Superior temporal gyrus (tissue), 1 donor: Measurements from ENCODE around the gene C2orf81.
"Not testable (repeated sequence)": the region's sequence is repeated elsewhere in the genome, so short reads cannot be mapped to it uniquely, and the experiment has no call there.

ENCODE experiments used
- DNase-seq: peaks from one replicate; pipeline ENCODE4 v3.0.0-alpha.2; 2016; ENCODE audit errors: extremely low spot score

Gene C2orf81

DNA sequence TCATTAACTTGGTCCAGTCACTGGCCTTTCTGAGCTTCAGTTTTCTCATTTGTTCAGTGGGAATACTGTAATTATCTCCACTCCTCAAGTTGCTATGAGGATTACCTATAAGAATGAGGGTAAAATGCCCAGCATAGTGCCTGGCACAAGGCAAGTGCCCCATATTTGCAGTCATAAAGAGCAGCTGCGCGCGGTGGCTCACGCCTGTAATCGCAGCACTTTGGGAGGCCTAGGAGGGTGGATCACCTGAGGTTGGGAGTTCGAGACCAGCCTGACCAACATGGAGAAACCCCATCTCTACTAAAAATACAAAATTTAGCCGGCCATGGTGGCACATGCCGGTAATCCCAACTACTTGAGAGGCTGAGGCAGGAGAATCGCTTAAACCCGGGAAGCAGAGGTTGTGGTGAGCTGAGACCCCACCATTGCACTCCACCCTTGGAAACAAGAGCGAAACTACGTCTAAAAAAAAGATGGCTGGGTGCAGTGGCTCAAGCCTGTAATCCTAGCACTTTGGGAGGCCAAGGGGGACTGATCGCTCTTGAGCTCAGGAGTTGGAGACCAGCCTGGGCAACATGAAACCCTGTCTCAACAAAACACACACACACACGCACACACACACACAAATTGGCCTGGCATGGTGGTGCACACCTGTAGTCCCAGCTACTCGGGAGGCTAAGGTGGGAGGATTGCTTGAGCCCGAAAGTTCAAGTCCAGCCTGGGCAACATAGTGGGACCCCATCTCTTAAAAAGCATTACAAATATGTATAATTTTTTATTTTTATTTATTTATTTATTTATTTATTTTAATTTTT, 21.3 kb upstream of the C2orf81 start:
- not testable (repeated sequence) for DNase-seq

DNA sequence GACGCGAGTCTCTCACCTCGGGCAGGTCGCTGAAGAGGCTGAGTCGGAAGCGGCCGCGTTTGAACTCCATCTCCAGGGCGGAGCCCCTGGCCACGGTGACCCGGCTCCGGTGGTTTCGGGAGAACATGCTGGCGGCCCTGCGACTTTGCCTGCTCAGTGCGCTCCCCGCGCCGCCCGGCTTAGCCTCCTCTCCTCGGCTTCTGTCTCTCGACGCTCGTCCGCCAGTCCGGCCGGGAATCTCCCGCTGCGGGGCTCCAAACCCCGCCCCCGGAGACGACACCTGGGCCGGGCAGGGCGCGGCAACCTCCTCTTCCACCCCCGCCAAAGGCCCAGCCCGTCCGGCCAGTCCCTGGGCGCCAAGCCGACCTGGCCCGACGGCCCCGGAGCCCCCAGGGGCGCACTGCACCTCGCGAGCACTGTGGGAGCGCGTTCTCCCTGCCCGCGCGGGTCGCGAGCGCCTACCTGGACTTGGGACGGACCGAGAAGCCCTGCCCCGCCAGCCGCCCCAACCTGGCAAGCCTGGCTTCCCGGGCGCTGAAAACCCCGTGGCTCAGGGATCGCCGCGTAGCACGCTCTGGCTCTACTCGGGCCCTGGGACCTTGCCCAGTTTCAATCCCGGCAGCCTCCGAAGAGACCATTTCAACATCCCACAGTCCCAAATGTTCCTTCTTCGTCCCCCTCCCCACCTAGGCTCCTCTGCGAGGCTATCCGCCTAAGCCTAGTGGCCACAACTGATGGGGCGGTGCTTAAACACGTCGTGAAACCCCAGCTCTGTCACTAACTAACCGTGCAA, 20.5 kb upstream of the C2orf81 start, which contains the start of gene RTKN:
Gene RTKN (minus strand): TSS at position 248 of the 793 bp plus-strand sequence. CDS start 121 bp downstream, at position 127.
- no peak for DNase-seq

DNA sequence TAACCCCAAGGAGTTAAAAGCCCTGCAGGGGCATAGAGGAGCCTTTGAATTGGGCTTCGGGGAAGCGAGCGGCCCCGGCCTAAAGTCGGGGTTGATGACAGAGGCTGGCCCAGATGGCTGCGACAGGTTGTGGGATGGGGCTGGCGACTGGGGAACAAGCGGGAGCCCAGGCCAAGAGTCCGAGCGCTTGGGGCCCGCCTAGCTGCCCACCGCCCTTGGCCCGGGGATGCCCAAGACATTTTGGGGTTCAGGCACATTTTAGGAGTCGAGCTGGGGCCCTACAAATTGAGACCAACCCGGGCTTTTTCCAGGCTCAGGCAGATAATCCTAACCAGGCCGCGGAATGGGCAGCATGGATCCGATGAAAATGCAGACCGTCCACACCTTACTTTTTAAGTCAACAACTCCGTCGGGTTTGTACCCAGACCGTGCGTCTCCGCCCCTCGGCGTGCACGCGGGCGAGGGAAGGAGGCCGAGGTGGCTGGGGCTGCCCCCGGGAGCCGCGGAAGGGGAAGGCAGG, 19.8 kb upstream of the C2orf81 start:
- no peak for DNase-seq

DNA sequence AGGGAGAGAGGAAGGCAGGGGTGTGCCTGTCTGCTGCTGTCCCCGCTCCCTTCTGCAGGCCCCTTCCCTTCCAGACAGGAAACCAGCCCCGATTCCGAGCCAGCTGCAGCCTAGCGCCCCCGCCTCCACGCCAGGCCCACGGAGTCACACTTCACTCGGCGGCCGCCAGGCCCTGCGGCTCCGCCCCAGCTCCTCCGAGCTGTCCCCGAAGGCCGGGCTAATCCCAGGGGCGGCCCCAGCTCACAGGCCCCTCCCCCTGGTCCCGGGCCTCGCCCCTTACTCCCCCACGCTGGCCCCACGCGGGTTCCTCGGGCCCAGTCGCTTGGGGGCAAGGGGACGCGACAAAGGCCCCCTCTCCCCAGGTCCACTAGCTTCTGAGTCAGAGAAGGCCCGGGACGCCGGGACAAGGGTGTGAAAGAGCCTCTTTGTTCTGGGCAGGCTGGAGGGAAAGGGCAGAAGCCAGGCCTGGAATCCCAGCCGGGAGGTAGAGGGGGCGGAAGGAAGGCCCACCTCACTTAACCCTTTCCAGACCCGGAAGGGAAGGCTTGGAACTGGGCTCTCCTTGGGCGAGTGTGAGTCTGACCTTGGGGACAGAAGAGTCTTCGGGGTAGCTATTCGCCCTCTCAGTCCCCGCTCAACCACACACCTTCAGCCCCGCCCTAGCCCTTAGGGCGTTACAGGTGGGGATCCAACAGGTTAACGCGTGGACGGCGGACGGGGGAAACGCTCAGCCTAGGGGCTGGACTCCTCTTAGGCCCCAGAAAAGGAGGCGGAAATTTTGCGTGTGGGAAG, 19.2 kb upstream of the C2orf81 start:
- DNase-seq = peak; percentile 88

DNA sequence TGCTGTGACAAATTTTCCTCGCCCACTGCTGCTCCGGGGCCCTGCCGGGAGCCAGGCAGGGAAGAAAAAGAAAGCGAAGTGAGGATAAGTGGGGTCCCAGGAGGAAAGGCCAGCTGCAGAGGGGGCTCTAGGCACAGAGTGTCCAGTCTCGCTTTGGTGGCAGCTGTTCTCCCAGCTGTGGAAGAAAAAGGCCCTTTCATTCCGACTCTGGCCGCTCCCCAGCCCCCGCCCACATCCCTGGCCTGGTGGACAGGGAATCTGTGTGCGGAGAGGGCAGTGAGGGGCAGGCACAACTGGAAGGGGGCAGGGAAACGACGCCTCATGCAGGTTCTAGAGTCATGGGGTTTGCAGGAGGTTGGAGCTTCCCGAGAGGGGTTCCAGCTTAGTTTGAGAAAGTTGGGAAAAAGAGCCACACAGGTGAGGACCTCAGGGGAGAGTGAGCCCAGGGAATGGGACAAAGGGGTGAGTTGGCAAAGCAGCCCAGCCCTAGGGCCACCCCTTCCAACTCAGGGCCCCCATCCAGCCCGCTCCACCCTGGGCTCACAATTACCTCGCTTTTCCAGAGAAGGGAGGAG, 18.5 kb upstream of the C2orf81 start:
- peak; percentile 93 for DNase-seq

DNA sequence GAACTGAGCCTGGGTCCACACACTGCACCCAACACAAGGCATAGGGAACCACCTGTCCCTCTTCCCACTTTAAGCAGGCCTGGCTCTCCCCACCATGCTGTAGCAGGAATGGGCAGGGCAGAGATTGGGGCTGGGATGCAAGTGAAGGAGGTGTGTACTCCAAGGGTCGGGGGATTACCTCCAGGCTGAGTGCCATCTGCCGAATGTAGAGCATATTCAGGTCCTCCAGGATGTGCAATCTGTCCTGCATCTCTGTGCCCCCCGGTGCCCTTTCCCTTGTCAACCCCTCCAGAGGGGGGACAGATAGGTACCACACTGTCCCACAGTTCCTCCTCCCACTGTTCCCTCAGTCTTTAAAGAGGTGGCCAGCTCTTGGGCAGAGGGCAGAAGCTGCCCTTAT, 18.0 kb upstream of the C2orf81 start:
- no peak for DNase-seq

DNA sequence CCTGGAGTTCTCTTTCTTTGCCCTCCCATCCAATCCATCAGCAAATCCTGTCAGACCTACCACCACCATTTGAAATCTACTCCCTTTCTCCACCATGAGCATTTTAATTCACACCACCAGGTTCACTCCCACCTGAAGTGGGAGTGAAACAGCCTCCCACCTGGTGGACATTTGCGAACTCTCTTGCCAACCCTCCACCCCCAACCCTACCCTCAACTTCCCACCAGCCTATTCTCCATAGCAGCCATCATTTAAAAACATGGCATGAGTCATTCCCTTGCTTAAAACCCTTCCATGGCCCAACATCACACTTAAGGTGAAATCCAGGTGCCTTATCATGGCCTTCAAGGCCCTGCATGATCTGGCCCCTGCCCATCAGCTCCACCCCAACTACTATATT, 16.8 kb upstream of the C2orf81 start:
- no peak for DNase-seq

DNA sequence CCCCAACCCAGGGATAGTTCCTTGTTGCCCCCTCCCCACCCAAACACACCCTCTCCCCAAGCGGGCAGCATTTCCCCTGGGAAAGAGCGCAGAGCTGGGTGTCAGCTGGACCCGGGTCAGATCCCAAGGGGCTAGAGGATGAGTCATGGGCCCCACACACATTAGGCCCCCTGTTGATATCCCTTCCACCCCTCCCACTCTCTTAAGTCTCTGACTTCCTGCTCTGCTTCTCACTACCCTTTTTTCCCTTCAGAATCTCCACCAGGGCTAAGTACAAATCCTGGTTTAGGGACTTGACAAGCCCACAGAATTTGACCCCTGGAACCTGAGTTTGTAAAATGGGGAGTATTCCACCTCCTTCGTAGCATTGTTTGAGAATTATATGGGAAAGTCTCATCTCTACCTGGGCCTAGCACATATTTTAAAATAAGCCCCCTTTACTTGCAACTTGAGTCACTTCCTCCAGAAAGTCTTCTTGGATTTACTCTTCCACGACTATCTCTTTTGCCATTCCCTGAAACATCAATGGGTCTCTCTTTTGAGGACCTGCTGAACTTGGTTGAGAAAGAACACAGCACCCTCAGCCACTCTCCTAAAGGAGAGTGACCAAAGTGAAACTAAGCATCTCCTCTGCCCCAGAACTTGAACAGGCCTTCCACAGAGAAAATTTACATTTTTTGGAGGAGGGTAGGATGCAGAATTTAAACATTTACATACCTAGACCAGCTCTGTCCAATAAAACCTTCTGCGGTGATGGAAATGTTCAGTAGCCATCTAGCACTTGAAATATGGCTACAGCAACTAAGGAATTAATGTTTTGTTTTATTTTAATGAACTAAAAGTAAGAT, 15.7 kb upstream of the C2orf81 start:
- DNase-seq = no peak

DNA sequence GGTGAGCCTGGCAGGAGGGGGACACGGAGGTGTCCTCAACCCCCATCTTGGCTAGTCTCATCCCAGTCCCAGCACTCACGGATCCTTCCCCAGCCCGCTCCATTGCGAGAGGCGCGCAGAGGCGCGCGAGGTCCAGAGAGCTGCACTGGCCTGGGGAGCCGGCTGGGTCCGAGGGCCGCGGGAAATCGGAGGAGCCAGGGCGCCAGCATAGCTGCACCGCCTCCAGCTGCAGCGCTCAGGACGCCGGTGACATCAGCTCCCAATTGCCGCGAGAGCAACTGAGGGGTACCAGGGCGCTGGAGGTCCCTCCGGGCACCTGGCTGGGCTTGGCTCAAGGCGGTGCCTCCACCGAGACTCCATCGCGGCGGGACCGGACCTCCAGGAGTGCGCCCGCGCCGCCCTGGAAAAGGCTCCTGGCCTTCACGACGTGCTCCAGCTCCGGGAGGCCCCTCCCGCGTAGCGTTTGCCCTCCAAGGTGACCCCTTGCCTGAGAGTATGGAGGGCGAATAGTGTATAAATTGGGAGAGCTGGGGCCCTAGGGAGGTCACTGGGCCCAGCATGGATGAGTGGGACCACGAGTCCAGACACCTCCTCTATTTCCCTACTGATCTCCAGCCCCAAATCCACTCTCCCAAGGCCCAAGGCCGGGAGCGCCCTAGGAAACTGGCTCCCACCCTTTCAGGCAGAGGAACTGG, 14.8 kb upstream of the C2orf81 start:
- DNase-seq = no peak

DNA sequence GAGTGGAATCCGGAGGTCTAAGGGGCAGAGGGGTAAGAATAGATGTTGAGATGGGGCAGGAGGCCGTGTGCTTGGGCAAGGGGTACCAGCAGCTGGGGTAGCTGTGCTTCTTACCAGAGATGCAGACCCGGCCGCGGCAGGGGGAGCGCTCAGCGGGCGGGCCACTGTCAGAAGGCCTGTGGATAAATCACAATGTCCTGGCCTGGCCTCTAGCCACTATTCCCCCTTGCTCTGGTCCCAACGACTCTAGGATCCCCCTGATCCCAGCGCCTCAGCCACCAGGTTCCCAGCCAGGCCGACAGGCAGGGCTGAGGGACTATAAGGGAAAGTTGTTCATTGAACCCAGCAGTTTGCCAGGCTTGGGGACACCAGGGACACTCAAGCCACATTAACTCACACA, 9.1 kb upstream of the C2orf81 start:
- no peak for DNase-seq

DNA sequence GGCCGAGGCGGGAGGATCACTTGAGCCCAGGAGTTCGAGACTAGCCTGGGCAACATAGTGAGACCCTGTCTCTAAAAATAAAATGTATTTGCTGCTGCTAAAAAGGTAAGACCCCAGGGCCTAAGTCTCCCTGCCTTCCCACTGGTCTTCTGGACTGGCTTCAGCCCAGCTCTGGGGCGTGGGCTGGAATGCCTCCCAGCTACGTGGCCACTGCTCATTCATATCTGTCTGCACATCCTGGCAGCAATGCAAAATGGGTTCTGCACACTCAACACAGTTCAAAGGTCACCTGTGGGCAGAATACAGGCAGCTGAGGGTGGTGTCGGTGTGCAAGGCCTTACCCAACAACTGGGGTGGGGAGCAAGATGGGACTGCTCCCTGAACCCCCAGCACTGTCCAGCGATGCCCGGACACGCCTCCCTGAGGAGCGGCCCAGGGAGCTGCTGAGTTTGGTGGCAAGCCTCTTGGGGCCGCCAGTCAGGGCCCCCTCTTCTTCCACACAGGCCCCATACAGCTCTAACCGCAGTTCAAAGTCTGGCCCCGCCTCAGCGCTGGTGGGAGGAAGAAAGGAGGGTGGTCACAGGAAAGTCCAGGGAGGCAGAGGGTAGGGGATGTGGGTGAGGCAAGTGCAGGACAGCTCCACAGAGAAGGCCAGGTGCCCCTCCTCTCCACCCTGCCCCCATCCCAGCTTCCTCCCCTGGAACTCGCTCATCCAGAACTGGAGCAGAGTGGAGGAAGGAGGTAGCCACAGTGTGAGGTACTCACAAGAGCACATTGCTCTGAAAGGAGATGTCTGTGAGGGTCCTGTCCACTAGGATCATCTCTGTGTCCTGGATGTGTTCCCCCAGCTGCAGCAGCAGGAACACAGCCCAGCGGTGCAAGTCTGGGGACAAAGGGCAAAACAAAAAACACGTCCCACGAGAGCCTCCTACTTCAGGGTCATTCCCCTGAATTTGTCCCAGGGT, 8.3 kb upstream of the C2orf81 start:
- no peak for DNase-seq

DNA sequence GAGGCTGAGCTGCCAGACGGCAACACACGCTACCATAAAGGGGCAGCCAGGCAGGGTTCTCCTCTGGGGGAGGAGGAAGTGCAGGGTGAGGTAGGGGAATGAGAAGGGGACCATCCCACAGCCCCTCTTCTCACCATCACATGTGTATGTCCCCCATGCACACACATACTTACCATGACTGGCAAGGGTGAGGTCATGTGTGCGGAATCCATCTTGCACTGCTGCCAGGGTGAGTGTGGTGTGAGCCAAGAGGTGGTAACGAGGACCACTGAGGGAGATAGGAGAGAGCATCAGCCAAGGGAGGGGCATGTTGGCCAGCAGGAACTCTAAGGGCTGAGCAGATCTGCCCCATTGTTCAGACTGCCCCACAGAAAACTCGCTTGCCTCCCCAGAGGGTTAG, 7.3 kb upstream of the C2orf81 start:
- no peak for DNase-seq

DNA sequence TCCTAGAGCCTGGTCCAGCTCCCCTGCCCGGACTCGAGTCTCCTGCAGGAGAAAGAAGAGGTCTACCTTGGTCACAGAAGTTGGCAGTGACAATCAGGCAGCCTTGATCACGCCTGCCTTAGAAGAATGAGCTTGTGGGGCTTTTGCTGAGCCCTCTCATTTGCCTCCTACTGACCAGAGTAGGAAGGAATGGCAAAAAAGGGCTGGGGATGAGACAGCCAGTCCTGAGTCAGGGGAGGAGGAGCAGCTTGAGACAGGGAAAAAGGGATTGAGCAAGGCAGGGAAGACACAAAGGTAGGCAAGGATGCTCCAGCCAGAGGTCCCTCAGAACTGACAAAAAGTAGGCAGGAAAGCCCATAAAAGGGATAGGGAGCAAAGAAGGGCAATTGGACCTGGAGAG, 6.1 kb upstream of the C2orf81 start:
- DNase-seq = no peak

DNA sequence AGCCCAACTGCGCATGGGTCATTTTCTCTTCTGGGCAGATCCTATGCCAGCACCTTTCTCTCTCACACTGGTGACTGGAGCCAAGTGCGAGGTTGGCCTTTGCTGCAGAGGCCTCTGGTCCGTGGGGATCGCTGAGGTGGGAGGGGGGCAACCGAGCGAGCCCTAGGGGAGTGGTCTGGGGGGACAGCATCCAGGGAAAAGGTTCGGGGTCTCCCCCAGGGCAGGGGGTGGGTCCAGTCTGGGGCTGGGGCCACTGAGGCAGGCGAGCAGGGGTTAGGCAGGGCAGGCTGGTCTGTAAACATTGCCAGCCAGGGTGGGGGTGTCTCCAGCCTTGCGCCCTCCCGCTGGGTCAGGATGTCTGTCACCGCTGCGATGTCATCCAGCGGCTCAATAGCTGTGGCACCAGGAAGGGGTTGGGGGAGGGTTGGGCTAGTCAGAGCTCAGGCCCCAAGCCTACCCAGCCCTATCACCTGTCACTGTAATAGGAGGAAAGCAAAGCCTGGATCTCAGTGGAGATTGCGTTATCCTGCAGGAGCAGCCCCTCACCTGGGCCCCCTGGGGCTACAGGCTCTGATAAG, 4.9 kb upstream of the C2orf81 start:
- no peak for DNase-seq

DNA sequence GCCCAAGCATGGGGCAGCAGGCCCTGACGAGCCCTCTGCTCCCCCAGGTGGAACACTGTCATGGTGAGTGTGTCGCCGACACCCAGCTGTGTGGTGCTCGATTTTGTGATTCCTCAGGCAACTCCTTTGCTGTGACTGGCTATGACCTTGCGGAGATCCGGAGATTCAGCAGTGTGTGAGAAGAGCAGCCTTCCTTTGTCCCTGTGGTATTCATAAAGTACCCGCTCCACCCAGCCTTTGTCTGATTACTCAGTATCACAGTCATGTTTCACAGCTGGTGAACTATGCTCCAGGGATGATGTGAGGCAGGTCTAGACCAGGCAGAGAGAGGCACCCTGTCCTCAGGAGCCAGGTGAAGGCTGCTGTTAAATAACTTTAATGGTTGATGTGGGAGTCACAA, 4.1 kb upstream of the C2orf81 start:
- no peak for DNase-seq

DNA sequence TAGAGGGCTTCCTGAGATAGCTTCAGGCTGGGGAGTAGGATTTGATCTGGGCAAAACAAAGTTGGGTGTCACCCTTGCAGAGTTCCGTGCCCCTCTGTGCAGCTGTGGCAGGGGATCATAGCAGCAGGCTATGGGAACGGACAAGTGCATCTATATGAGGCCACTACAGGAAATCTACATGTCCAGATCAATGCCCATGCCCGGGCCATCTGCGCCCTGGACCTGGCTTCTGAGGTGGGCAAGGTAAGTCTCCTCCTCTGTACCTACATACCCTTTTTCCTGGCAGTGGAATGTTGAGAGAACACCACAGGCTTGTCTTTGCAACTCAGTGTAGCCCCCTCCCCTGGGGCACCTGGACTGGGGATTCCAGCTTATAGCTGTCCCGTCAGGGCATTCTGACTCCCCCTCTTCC, 3.6 kb upstream of the C2orf81 start:
- DNase-seq = no peak

DNA sequence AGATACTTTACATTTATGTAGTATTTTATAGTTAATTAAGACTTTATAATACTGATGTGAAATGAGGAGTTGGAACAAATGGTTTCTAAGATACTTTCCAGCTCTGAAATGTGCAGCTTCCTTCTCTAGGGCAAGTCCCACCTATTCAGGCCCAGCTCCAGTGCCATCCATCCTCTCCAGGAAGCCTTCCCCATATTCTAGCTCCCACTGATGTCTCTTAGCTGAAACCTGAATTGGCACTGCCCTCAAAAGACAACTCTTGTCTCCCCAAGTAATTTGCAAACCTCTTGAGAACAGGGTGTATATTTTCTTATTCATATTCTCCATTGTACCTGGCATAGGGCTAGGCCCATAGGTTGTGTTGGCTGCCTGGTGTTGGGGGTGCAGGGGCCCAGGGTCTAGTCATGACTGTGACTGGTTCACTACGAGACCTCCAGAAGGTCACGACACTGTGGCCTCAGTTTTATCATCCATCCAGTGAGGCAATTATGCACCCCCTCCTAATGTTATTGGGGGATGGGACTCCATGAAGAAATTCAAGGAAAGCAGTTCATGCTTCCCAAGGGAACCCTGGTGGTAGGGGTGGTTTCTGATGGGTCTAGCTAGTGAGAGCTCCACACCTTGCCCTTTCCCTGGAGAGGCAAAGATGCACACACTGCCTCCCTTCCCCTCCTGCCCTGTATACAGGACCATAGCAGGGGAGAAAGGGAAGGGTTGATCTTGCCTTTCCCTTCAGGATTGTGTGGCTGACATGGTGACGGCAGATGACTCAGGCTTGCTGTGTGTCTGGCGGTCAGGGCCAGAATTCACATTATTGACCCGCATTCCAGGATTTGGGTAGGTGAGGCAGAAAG, 2.9 kb upstream of the C2orf81 start:
- DNase-seq = no peak
